ENCODE measurements around the gene SEPTIN10.

DNA sequence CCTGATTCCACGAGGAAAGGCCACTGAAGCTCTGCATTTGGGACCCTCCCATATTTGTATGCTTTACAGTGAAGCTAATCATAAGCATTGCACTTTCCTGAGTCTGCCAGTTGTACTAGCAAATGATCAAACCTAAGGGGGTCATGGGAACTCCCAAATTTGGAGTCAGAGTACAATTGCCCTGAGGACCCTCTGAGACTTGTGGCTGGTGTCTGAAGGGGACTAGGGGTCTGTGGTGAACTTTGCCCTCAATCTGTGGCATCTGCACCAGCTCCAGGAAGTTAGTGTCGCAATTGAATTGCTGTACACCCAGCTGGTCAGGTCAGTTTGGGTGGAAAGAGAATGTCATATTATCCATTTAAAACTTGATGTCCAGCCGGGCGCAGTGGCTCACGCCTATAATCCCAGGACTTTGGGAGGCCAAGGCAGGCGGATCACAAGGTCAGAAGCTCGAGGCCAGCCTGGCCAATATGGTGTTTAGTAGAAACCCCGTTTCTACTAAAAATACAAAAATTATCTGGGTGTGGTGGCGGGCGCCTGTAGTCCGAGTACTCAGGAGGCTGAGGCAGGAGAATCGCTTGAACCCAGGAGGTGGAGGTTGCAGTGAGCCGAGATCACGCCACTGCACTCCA is 18.5 kb upstream of the SEPTIN10 start:
- TF ChIP-seq, protein P1, sequence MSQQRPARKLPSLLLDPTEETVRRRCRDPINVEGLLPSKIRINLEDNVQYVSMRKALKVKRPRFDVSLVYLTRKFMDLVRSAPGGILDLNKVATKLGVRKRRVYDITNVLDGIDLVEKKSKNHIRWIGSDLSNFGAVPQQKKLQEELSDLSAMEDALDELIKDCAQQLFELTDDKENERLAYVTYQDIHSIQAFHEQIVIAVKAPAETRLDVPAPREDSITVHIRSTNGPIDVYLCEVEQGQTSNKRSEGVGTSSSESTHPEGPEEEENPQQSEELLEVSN (IDR thresholded peaks at IDR 0.05): no peak
- TF ChIP-seq SIX5 (IDR thresholded peaks at IDR 0.05; ENCODE audit: low read depth, low read length) (no peak), RFX5 (IDR thresholded peaks at IDR 0.05; ENCODE audit: borderline replicate concordance, low read depth, low read length) (no peak), YY1 (IDR thresholded peaks at IDR 0.05; ENCODE audit: low read depth, low read length) (no peak), SP1 (IDR thresholded peaks at IDR 0.05; ENCODE audit: low read depth, low read length) (no peak), TBP (IDR thresholded peaks at IDR 0.05; ENCODE audit: low read depth, low read length) (no peak), JUND (IDR thresholded peaks at IDR 0.05; ENCODE audit: low read length) (no peak), EP300 (IDR thresholded peaks at IDR 0.05; ENCODE audit: borderline replicate concordance in 1 of 2, low read depth in 2 of 2, low read length in 2 of 2) (no peak), KDM1A (IDR thresholded peaks at IDR 0.05; ENCODE audit: borderline replicate concordance, low read length) (no peak), RNF2 (IDR thresholded peaks at IDR 0.05; ENCODE audit: borderline replicate concordance, low read depth, low read length, missing control alignments, poor library complexity, severe bottlenecking) (no peak), BRCA1 (IDR thresholded peaks at IDR 0.05; ENCODE audit: low read depth, low read length) (no peak), RXRA (IDR thresholded peaks at IDR 0.05; ENCODE audit: insufficient read depth, low read depth, low read length) (no peak)
- TF ChIP-seq, protein P2, sequence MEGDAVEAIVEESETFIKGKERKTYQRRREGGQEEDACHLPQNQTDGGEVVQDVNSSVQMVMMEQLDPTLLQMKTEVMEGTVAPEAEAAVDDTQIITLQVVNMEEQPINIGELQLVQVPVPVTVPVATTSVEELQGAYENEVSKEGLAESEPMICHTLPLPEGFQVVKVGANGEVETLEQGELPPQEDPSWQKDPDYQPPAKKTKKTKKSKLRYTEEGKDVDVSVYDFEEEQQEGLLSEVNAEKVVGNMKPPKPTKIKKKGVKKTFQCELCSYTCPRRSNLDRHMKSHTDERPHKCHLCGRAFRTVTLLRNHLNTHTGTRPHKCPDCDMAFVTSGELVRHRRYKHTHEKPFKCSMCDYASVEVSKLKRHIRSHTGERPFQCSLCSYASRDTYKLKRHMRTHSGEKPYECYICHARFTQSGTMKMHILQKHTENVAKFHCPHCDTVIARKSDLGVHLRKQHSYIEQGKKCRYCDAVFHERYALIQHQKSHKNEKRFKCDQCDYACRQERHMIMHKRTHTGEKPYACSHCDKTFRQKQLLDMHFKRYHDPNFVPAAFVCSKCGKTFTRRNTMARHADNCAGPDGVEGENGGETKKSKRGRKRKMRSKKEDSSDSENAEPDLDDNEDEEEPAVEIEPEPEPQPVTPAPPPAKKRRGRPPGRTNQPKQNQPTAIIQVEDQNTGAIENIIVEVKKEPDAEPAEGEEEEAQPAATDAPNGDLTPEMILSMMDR (IDR thresholded peaks at IDR 0.05; ENCODE audit: control extremely low read depth in 1 of 3, insufficient read depth in 1 of 3, low read depth in 1 of 3, low read length in 3 of 3): no peak

Data from H1 (cell line).